NCI-H2227 (cell line): ENCODE results near the gene CASKIN1.

ENCODE experiments used
- DNase-seq: peaks from one replicate; lab custom pipeline; 2025; ENCODE audit not compliant: unreplicated experiment; lab: John Stamatoyannopoulos, UW

Gene CASKIN1

DNA sequence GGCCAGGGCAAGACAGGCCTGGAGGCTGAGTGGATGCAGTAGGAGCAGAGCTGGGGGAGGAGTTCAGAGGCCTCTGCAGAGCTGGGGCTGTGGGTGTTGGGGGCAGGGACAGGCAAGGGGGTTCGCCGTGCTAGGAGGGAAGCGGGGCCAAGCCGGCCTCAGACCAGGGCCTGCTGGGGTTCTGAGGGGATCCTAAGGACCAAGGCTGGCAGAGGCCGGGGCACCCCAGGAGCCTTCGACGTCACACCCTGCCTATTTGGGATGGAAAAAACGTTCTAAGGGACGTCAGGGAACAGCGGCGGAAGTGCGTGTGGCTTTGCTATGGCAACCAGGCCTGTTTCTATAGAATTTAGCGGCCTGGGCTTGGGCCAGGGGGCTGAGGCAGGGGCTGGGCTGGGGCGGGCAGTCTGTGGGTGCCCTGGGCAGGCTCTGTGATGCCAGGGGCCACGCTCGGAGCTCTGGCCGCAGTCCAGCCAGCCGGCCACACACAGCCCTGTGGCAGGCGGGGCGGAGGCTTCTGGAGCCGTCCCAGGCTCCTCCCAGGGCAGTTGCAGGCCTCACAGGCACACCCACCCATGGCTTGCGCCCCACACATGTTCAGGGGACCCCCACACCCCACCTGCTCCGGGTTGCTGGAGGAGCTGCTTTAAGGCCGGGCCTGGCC, 37.1 kb downstream of the CASKIN1 start:
- peak; percentile 49 for DNase-seq

DNA sequence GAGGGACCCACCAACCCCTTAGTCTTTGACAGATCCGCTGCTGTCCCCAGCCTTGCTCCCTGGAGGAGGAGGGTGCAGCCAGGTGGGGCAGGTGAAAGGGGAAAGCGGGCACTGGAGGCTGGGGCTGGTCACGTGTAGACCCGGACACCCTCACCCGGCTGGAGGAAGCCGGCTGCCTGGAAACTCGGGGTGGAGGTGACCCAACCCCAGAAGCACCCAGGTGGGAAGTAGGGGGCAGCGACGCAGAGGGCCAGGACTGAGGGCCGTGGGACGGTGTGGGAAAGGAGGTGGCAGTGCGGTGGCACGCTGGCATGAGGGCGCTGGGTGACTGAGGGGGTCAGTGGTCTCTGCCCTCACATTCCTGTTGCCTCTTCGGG, 38.2 kb downstream of the CASKIN1 start:
- DNase-seq: no peak

DNA sequence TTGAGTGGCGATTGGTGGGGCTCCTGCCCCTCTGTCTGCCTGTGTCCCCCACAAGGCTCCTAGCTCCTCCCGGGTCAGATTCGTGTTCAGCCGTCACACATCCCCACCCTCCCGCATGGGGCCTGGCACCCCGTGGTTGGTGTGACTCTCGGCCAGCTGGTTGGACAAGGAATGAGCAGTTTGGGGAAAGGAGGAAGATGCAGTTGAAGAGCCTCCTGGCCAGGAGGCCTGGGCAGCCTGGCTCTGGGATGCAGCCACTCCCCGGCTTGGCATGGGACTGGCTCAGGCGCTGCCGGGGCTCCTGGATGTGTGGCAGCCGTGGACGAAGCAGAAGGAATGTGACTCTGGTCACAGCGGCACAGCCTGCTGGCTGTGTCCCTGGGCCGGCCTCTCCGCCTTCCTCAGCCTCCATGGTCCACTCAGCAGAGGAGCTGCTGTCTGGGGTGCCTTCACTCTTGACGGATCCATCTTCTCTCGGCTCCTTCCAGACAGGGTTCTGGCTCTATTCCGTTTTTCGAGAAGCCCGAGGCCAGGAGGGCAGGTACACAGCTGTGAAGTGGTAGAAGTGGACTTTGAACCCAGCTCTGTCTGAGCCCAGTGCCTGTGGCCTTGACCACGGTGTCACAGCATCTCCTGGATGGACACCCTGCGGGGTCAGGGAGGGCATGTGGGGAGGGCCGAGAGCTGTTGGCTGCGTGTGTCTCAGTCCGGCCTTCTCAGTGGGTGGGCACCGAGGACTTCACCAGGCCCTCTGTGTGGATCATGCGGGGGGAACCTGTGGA, 38.7 kb downstream of the CASKIN1 start:
- no peak for DNase-seq

DNA sequence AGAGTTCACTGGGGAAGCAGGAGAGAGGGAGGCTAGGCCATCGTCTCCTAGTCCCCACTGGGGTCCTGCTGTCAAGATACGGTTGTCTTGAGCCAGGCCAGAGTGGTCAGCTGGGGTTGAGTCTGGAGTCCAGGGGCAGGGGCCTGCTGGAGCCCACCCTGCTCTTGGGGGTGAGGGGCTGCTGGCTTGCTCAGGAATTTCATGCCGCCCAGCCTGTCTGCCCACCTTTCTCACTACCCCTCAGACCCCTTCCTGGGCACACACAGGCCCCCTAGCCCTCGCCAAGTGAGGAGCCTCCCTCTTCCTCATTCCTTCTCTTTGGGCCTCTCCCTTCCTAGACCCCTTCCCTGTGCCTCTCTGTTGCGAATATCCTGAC, 39.6 kb downstream of the CASKIN1 start:
- DNase-seq: no peak

DNA sequence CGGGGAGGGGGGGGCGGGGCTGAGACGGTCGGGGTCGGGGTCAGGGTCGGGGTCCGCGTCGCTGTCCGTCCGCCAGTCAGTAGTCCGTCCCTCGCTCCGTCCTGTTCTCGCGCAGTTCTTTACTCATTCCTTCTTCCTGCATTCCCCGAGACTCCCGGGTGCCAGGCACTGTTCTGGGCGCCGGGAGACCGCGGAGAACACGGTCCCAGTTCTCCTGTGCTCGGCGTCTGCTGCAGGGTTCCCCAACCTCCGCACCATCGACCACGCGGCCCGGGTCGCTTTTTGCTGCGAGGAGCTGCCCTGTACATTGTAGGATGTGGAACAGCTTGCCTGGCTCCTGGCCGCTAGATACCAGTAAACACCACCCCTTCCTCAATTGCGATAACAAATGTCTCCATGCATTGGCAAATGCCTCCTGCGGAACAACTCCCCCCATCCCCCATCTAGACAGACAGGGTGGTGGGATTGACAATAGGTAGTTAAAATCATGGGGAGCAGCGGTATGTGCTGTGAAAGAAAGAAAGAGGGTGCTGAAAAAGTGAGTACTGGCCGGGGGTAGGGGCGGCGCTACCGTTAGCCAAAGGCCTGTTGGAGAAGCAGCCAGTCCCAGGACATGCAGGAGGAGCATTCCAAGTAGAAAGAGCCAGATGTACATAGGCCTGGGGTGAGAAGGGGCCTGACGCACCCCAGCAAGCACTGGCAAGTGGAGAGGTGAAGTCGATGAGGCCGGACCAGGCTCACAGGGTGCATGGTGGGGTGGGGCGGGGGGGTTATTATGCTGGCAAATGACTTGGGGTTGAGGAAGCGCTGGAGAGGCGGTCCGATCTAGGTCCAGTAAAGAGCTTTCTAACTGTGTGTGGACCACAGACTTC, 40.2 kb downstream of the CASKIN1 start:
- peak; percentile 40 for DNase-seq

DNA sequence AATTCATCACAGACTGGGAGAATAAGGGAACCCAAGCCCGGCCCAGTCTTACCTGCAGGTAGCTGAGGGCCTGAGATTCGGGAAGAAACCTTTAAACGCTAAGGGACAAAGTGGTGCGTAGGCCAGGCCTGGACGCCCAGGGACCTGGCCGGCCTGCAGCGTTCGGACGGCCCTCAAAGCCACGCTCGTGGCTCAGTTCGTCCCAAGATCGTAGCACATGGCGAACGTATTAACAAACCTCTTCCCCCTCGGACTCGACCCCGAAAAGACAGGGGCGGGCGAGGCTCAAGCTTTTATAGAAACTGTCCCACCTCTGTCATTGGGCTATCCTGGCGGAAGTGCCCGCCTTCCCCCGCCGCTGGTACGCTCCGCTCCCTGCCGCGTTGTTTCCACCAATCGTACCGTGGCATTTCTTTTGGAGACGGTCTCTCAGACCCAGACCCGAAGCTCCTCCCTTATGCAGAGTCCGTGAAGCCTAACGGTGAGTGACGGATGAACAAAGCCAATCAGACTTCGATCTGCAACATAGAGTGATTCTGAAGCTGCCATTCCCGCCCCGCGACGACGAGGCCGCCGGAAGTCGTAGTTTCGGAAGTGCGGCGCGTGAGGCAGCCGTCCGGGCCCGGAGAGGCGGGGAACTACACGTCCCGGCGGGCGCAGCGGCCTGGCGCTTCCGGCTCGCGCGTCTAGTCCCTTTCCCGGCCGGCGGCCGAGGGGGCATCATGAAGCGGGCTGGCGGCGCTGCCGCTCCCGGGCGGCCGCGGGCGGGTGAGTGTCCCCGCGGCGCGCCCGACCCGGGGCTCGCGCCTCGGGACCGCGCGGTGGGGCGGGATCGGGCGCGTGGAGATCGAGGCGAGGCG, 41.1 kb downstream of the CASKIN1 start, which contains the start of gene TRAF7:
Gene TRAF7, plus strand, starts transcription at position 692 of the 860 bp plus-strand sequence. CDS start 8,139 bp downstream, outside the sequence.
- peak; percentile 100 for DNase-seq

DNA sequence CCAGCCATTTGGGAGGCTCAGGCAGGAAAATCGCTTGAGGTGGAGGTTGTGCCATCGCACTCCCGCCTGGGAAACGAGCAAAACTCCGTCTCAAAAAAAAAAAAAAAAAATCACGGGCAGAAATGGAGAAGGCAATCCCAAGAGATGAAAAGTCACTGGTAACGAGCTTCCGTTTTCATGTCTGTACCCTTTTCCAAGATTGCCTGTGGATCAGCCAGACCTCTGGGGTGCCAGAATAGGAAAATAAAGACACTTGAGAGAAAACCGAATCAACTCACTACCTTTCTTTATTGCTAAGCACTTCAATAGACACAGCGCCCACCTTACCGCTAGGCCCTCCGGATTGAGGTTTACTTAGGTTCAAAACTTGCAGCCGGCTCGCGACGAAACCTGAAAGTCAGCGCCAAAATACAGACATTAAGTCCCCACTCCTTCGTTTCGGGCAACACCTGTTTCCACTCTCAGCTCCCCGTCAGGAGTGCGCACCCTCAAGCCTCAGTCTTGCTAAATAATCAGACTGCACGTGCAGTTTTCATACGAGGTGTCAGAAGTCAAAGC, 41.8 kb downstream of the CASKIN1 start:
- DNase-seq: no peak

DNA sequence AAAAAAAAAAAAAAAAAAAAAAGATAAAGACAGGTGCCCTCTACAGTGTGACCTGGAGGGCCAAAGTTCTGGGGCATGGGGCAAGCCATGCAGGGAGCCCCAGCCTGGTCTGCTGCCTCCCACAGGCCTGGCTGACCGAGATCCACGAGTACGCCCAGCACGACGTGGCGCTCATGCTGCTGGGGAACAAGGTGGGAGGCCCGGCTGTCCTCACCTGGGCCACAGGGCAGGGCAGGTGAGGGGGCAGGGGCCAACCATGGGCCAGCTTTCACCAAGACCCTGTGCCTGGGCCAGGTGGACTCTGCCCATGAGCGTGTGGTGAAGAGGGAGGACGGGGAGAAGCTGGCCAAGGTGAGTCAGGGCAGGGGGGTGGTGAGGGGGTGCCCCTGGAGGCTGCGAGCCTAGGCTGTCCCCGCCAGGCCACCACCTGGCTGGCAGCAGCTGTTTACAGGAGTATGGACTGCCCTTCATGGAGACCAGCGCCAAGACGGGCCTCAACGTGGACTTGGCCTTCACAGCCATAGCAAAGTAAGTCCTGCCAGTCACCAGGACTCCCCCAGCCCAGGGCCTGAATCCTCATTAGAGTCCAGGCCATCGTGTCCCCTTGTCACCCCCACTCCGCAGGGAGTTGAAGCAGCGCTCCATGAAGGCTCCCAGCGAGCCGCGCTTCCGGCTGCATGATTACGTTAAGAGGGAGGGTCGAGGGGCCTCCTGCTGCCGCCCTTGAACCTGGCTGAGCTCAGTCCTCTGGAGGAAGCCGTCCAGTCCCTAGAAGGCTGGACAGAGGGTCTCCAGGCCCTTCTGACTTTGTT, 43.5 kb downstream of the CASKIN1 start:
- peak; percentile 59 for DNase-seq

DNA sequence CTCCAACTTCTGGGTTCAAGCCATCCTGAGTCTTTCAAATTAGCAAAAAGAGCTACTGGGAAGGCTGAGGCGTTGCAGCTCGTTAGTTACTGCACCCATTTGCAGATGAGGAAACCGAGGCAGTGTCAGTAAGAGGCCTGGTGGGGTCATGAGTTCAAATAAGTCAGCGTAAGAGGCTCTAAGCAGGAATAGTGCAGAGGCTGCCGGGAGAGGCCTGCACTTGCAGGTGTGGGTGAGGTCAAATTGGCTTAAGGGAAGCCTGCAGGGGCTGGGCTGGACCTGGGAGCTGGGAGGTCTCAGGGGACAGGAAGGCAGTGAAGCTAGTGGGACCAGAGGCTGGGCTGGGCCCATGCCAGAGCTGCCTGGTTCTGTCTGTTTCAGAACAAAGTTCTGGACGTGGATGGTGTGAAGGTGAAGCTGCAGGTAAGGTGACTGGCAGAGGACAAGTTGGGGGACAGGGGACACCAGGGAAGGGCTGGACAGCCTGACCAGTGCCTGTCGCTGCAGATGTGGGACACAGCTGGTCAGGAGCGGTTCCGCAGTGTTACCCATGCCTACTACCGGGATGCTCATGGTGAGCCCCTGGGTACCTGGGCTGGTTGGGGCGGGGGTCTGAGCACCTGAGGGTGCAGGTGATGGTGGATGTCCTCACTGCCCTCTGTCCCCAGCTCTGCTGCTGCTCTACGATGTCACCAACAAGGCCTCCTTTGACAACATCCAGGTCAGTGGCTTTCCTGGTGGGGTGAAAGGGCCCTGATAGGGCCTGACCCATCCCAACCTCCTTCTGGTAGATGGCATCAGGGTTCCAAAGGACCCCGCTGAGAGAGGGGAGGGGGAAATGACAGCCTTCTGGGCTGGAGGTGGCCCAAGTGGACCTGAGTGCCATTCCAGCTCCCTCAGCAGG, 45.0 kb downstream of the CASKIN1 start:
- DNase-seq: no peak

DNA sequence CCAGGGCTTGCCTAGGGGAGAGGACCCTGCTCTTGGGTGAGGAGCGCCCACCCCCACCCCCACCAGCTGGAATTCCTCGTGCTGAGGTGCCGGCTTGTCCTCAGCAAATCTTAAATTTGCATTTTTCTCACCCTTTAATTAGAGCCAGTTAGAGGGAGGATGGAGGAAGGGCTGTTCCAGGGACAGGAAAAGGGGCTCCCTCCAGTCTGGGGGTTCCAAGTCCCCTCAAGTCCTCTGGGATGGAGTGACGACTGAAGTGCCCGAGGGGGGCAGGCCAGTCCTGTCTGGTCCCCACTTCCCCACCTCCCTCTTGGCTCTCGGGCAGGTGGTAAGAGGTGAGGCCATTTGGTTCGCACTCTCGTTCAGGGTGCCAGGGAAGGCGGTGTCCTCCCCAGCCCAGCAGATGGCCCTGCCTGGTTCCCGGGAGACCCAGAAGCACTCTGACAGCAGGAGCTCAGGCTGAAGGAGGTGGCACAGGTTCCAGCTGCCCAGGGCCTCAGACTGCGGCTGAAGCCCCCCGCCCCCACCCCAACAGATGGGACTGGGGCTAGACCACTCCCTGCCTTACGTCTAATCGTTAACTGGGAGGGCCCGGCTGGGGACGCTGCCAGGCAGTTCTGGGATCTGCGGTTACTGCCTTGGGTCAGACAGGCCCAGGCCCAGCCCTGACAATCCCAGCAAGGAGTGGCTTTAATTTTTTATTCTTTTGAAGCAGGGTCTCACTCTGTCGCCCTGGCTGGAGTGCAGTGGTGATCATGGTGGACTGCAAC, 45.8 kb downstream of the CASKIN1 start:
- peak; percentile 57 for DNase-seq

DNA sequence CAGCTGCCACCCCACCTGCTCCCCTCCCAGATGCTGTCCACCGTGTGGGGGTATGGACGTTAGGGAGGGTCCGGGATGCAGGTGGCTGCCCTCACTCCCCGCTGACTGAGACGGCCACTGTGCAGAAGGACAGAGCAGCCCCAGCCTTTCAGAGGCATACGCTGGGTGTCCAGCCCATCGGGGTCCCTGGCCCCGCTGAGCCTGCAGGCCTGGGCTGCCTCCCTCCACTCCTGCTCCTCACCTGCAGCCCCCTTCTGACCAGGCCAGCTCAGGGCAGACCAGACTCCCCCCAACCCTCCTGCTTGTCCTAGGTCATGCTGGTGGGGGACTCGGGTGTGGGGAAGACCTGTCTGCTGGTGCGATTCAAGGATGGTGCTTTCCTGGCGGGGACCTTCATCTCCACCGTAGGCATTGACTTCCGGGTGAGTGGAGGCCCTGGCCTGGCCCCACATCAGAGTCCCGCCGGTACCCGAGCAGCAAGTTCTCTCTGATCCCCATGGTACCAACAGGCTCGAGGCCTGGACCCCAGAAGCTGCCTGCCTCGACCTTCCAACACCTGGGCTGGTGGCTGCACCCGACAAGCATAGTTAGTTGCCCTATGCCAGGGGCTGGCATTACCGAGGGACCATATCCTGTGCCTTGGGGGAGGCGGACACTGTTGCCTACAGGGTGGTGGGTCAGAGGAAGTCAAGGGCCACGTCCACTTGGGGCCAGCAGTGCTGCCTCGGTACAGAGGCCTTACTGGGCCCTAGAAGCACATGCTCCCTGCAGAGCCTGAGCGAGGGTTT, 46.6 kb downstream of the CASKIN1 start:
- no peak for DNase-seq

DNA sequence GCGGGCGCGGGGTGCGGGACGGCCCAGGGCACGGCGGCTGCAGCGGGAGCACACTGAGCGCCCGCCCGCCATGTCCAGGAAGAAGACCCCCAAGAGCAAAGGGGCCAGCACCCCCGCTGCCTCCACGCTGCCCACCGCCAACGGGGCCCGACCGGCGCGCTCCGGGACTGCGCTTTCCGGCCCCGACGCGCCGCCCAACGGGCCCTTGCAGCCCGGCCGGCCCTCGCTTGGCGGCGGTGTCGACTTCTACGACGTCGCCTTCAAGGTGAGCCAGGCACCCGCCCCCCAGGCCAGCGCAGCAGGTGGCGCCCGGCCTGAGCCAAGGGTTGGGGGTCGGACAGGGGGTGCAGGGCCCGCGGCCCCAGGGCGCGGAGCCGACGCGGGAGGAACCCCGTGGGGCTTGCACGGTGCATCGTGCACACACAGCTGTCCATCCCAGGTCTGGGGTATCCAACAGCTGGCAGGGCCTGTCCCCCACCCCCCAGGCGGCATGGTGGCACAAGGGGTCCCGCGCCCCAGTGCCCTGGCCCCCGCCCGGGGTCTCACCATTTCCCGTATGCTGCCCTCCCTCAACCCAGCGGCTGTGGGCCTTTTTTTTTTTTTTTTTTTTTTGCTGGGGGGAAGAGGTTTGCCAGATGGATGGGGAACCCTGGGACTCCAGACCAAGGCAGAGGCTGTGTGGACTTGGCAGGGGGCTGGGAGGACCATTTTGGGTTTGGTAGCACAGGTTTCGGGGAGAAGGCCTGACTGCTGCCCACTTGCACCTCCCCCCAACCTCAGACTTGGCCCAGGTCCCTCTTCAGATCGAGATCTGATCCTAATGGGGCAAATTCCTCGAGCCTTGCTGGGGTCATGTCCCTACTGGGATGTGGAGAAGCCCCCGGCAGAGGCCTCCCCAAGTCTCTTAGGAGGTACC, 47.4 kb downstream of the CASKIN1 start:
- DNase-seq: no peak

DNA sequence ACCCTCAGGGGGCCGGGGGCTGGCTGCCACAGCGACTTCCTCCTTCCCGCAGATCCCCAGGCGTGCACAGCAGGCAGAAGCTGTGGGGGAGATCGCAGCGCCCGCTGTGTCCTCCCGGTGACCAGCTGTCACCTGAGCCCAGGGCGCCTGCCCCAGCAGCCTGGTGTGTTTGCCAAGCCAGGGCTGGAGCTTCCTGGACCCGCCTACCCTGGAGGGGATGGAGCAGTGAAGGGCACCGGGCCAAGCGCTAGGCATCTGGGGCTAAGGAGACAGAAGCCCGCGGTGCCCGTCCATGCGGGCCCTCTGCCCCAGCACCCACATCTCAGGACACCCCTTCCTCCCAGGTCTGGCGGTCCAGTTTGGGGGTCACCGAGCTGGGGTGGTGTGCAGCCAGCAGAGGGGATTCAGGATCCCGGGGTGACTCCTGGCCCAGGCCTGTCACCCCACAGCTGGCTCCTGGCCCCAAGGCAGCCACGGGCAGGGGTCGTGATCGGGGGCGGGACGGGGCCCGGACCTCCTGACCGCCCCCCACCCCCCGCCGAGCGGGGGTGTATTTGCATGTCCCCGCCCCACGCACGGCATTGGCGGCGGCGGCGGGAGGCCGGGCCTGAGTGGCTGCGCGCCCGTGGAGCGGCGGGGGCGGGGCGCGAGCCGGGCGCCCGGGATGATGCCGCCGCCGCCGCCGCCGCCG, 48.3 kb downstream of the CASKIN1 start, which contains the start of gene RAB26:
Gene RAB26, plus strand, starts transcription at position 645 of the 691 bp plus-strand sequence. CDS start 159 bp downstream, outside the sequence.
- DNase-seq: peak; percentile 76

DNA sequence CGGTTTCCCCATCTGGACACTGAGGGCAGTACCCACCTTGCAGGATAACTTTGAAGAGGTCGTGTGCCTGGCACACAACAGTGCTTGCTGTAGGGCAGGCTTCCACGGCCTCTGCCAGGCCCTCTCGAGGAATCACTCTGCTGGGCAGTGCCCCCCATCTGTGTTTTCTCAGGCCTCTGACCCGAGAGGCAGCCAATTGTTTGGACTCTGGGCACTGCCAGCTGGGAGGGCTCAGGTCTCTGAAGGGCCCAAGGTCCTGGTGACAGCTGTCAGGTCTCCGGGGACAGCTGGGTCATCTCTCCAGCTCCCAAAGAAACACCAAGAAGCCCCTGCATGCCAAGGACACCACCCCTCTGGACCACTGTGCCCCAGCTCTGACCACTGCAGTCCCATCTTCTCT, 49.0 kb downstream of the CASKIN1 start:
- no peak for DNase-seq

DNA sequence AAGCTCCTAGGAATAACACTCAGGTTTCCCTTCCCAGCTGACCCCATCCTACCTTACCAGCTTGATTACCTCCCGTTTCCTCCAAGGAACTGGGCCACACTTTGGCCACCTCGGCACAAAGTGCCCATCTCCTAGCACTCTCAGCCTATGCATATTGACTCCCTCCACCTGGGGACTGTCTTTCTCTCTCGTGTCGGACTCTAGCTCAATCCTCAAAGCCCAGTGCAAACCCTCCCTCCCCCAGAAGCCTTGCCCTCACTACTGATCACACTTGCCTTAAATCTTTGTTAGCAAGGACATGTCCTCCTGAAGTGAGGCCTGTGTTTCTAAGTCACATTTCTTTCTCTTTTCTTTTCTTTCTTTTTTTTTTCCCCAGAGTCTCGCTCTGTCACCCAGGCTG, 50.6 kb downstream of the CASKIN1 start:
- no peak for DNase-seq
